WTC11 (cell line): ENCODE results near the gene FHL3. TPM values are rescaled to one million over a fixed set of nuclear protein-coding genes. Genes with fewer than 3 reads are reported as not detected.

ENCODE experiments used
- ATAC-seq: fragments of 200-7000 bp; cut with Tn5 transposase; 2 replicates; pipeline ENCODE4 v1.10.0; 2021; ENCODE audit warnings: mild to moderate bottlenecking, moderate library complexity
- CTCF ChIA-PET: fragments of 300-600 bp; sonication (Branson Sonifier 250); formaldehyde crosslinking; loops from one replicate; lab custom pipeline; 2021; ENCODE audit warnings: antibody characterized with exemption; lab: Charles Lee
- POLR2A ChIA-PET: fragments of 350-600 bp; sonication (Branson Sonifier 250); formaldehyde crosslinking; loops from one replicate; lab custom pipeline; 2021; ENCODE audit warnings: antibody characterized with exemption; lab: Charles Lee
- DNase-seq: peaks from one replicate; pipeline ENCODE4 v3.0.0; 2021; ENCODE audit warnings: low spot score
- H3K27ac Mint-ChIP-seq: 2 replicates; pipeline ENCODE4 v1.8.0; 2021; ENCODE audit warnings: mixed read lengths
- H3K27me3 Mint-ChIP-seq: 2 replicates; pipeline ENCODE4 v1.8.0; 2021; ENCODE audit warnings: low read depth, mild to moderate bottlenecking, moderate library complexity, mixed read lengths
- H3K36me3 Mint-ChIP-seq: 2 replicates; pipeline ENCODE4 v1.8.0; 2021; ENCODE audit warnings: mixed read lengths
- H3K4me1 Mint-ChIP-seq: 2 replicates; pipeline ENCODE4 v1.8.0; 2022; ENCODE audit warnings: mixed read lengths
- H3K4me3 Mint-ChIP-seq: 2 replicates; pipeline ENCODE4 v1.8.0; 2021; ENCODE audit warnings: mild to moderate bottlenecking, moderate library complexity, mixed read lengths
- H3K9me3 Mint-ChIP-seq: 2 replicates; pipeline ENCODE4 v1.8.0; 2021; ENCODE audit warnings: mixed read lengths
- CREB1 ChIP-seq: sonication (generic); formaldehyde crosslinking; IDR thresholded peaks from 2 replicates; pipeline ENCODE4 v1.8.0; 2023; ENCODE audit warnings: mild to moderate bottlenecking, missing genetic modification reagents
- ELF4 ChIP-seq: sonication (generic); formaldehyde crosslinking; IDR thresholded peaks from 2 replicates; pipeline ENCODE4 v1.8.1; 2022; ENCODE audit warnings: low read depth, mild to moderate bottlenecking, moderate library complexity, missing genetic modification reagents
- EMX1 ChIP-seq: fragments of 250-450 bp; sonication (Bioruptor Pico); IDR thresholded peaks from 2 replicates; pipeline ENCODE4 v1.8.0; 2021; ENCODE audit warnings: mild to moderate bottlenecking
- FOXP1 ChIP-seq: sonication (generic); formaldehyde crosslinking; IDR thresholded peaks from 2 replicates; pipeline ENCODE4 v1.8.0; 2022; ENCODE audit warnings: missing genetic modification reagents, mild to moderate bottlenecking, moderate library complexity, borderline replicate concordance
- HMGA2 ChIP-seq: fragments of 250-450 bp; sonication (Bioruptor Pico); IDR thresholded peaks from 2 replicates; pipeline ENCODE4 v1.4.0; 2021; ENCODE audit warnings: mild to moderate bottlenecking, moderate library complexity
- IRF2 ChIP-seq: sonication (generic); formaldehyde crosslinking; IDR thresholded peaks from 2 replicates; pipeline ENCODE4 v1.8.0; 2022; ENCODE audit warnings: low read depth, missing genetic modification reagents, borderline replicate concordance
- KAT7 ChIP-seq: sonication (generic); formaldehyde crosslinking; IDR thresholded peaks from 2 replicates; pipeline ENCODE4 v1.8.1; 2023; ENCODE audit warnings: missing genetic modification reagents, mild to moderate bottlenecking, borderline replicate concordance
- MAX ChIP-seq: sonication (generic); formaldehyde crosslinking; IDR thresholded peaks from 2 replicates; pipeline ENCODE4 v1.8.0; 2022; ENCODE audit warnings: mild to moderate bottlenecking, missing genetic modification reagents
- MLX ChIP-seq: sonication (generic); formaldehyde crosslinking; IDR thresholded peaks from 2 replicates; pipeline ENCODE4 v1.8.1; 2023; ENCODE audit warnings: mild to moderate bottlenecking, missing genetic modification reagents, moderate library complexity
- OVOL2 ChIP-seq: fragments of 250-450 bp; sonication (Bioruptor Pico); IDR thresholded peaks from 2 replicates; pipeline ENCODE4 v1.9.0; 2021; ENCODE audit warnings: mild to moderate bottlenecking, borderline replicate concordance
- SOX15 ChIP-seq: fragments of 250-450 bp; sonication (Bioruptor Pico); IDR thresholded peaks from 2 replicates; pipeline ENCODE4 v1.9.0; 2021; ENCODE audit warnings: mild to moderate bottlenecking
- STAT6 ChIP-seq: sonication (generic); formaldehyde crosslinking; conservative IDR thresholded peaks from 2 replicates; pipeline ENCODE4 v1.8.1; 2023; ENCODE audit warnings: mild to moderate bottlenecking, low read depth, missing genetic modification reagents, moderate library complexity
- ZNF138 ChIP-seq: sonication (generic); formaldehyde crosslinking; conservative IDR thresholded peaks from 2 replicates; pipeline ENCODE4 v1.8.1; 2022; ENCODE audit warnings: mild to moderate bottlenecking, moderate library complexity, missing genetic modification reagents
- ZNF263 ChIP-seq: sonication (generic); formaldehyde crosslinking; IDR thresholded peaks from 2 replicates; pipeline ENCODE4 v1.8.1; 2022; ENCODE audit warnings: low read depth, mild to moderate bottlenecking, moderate library complexity, missing genetic modification reagents
- ZNF281 ChIP-seq: sonication (generic); formaldehyde crosslinking; IDR thresholded peaks from 2 replicates; pipeline ENCODE4 v1.8.0; 2023; ENCODE audit warnings: mild to moderate bottlenecking, missing genetic modification reagents
- ZNF416 ChIP-seq: fragments of 250-450 bp; sonication (Bioruptor Pico); IDR thresholded peaks from 2 replicates; pipeline ENCODE4 v1.9.0; 2021; ENCODE audit warnings: mild to moderate bottlenecking, inconsistent platforms
- ZNF423 ChIP-seq: fragments of 250-450 bp; sonication (Bioruptor Pico); IDR thresholded peaks from 2 replicates; pipeline ENCODE4 v2.1.2; 2022; ENCODE audit warnings: mild to moderate bottlenecking, moderate library complexity
- total RNA-seq: library from RNA; stranded (reverse); gene quantifications from 3 replicates; pipeline ENCODE4 v1.2.3, GENCODE V29; 2021
- TF ChIP-seq, protein P1 (sequence below): sonication (generic); formaldehyde crosslinking; IDR thresholded peaks from 2 replicates; pipeline ENCODE4 v1.8.0; 2022; ENCODE audit warnings: mild to moderate bottlenecking, missing genetic modification reagents
- TF ChIP-seq, protein P2 (sequence below): sonication (generic); formaldehyde crosslinking; IDR thresholded peaks from 2 replicates; pipeline ENCODE4 v1.8.1; 2023; ENCODE audit warnings: mild to moderate bottlenecking, missing genetic modification reagents, borderline replicate concordance
- TF ChIP-seq, protein P3 (sequence below): fragments of 250-450 bp; sonication (Bioruptor Pico); IDR thresholded peaks from 2 replicates; pipeline ENCODE4 v1.8.0; 2021; ENCODE audit warnings: mild to moderate bottlenecking

FHL3 gene
- total RNA-seq, 1 experiment from 2014 or later: 34.4 TPM

GRCh38 chr1:37949524-37950152 lies 55.7 kb downstream of the FHL3 start:
- ATAC-seq: no peak
- H3K36me3 Mint-ChIP-seq: no peaks in the 10 kb centered on the region
- peak; percentile 62; the same call in 1 of the 2 replicates for TF ChIP-seq FOXP1 (CRISPR knock-in tag)
- no peak for TF ChIP-seq ZNF423
- H3K9me3 Mint-ChIP-seq: no peaks in the 10 kb centered on the region
- no peak overlapping the region for H3K27ac Mint-ChIP-seq
- no peak for DNase-seq
- no peaks in the 10 kb centered on the region for H3K27me3 Mint-ChIP-seq
- CTCF ChIA-PET: interaction anchor here (0.6 to 3.1 kb wide), 6 partner anchors 14 to 478 kb away, joined by 3 to 15 read pairs (median 3); partner anchors contain the start of genes MTF1 and SF3A3
- POLR2A ChIA-PET: interaction anchor here (0.6 to 0.9 kb wide), 2 partner anchors 9 to 12 kb away, joined by 3 read pairs; no protein-coding TSS in a partner anchor
- H3K4me1 Mint-ChIP-seq: peaks cover 12% of the 10 kb centered on the region
- H3K4me3 Mint-ChIP-seq: no peak overlapping the region

GRCh38 chr1:37948841-37949240 lies 56.5 kb downstream of the FHL3 start:
- ChIA-PET CTCF (interaction anchor here (0.9 to 3.1 kb wide), 4 partner anchors 13 to 89 kb away, joined by 3 to 15 read pairs (median 8); partner anchors contain the start of genes MTF1 and SF3A3), POLR2A (interaction anchor here (0.9 kb wide), 1 partner anchor 10 kb away, joined by 3 read pairs; no protein-coding TSS in a partner anchor)
- no peak overlapping the region for H3K27ac Mint-ChIP-seq
- ATAC-seq (no peak), DNase-seq (no peak)
- H3K4me1 Mint-ChIP-seq: peaks cover 12% of the 10 kb centered on the region
- H3K9me3 Mint-ChIP-seq: no peaks in the 10 kb centered on the region
- no peaks in the 10 kb centered on the region for H3K27me3 Mint-ChIP-seq
- H3K4me3 Mint-ChIP-seq: no peak overlapping the region
- no peaks in the 10 kb centered on the region for H3K36me3 Mint-ChIP-seq
- TF ChIP-seq, protein P1, sequence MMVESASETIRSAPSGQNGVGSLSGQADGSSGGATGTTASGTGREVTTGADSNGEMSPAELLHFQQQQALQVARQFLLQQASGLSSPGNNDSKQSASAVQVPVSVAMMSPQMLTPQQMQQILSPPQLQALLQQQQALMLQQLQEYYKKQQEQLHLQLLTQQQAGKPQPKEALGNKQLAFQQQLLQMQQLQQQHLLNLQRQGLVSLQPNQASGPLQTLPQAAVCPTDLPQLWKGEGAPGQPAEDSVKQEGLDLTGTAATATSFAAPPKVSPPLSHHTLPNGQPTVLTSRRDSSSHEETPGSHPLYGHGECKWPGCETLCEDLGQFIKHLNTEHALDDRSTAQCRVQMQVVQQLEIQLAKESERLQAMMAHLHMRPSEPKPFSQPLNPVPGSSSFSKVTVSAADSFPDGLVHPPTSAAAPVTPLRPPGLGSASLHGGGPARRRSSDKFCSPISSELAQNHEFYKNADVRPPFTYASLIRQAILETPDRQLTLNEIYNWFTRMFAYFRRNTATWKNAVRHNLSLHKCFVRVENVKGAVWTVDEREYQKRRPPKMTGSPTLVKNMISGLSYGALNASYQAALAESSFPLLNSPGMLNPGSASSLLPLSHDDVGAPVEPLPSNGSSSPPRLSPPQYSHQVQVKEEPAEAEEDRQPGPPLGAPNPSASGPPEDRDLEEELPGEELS (CRISPR knock-in tag): no peak
- TF ChIP-seq, protein P2, sequence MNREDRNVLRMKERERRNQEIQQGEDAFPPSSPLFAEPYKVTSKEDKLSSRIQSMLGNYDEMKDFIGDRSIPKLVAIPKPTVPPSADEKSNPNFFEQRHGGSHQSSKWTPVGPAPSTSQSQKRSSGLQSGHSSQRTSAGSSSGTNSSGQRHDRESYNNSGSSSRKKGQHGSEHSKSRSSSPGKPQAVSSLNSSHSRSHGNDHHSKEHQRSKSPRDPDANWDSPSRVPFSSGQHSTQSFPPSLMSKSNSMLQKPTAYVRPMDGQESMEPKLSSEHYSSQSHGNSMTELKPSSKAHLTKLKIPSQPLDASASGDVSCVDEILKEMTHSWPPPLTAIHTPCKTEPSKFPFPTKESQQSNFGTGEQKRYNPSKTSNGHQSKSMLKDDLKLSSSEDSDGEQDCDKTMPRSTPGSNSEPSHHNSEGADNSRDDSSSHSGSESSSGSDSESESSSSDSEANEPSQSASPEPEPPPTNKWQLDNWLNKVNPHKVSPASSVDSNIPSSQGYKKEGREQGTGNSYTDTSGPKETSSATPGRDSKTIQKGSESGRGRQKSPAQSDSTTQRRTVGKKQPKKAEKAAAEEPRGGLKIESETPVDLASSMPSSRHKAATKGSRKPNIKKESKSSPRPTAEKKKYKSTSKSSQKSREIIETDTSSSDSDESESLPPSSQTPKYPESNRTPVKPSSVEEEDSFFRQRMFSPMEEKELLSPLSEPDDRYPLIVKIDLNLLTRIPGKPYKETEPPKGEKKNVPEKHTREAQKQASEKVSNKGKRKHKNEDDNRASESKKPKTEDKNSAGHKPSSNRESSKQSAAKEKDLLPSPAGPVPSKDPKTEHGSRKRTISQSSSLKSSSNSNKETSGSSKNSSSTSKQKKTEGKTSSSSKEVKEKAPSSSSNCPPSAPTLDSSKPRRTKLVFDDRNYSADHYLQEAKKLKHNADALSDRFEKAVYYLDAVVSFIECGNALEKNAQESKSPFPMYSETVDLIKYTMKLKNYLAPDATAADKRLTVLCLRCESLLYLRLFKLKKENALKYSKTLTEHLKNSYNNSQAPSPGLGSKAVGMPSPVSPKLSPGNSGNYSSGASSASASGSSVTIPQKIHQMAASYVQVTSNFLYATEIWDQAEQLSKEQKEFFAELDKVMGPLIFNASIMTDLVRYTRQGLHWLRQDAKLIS: no peak
- TF ChIP-seq SOX15: no peak
- TF ChIP-seq KAT7 (CRISPR knock-in tag): no peak
- TF ChIP-seq, protein P3, sequence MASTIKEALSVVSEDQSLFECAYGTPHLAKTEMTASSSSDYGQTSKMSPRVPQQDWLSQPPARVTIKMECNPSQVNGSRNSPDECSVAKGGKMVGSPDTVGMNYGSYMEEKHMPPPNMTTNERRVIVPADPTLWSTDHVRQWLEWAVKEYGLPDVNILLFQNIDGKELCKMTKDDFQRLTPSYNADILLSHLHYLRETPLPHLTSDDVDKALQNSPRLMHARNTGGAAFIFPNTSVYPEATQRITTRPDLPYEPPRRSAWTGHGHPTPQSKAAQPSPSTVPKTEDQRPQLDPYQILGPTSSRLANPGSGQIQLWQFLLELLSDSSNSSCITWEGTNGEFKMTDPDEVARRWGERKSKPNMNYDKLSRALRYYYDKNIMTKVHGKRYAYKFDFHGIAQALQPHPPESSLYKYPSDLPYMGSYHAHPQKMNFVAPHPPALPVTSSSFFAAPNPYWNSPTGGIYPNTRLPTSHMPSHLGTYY (CRISPR knock-in tag): no peak
- no peak for TF ChIP-seq IRF2 (CRISPR knock-in tag)
- TF ChIP-seq ZNF281 (CRISPR knock-in tag): no peak
- TF ChIP-seq STAT6 (CRISPR knock-in tag): no peak
- no peak for TF ChIP-seq MLX (CRISPR knock-in tag)
- no peak for TF ChIP-seq ZNF263 (CRISPR knock-in tag)
- no peak for TF ChIP-seq OVOL2 (CRISPR knock-in tag)
- no peak for TF ChIP-seq HMGA2 (CRISPR knock-in tag)
- TF ChIP-seq CREB1 (CRISPR knock-in tag): no peak
- TF ChIP-seq ELF4: no peak
- TF ChIP-seq ZNF138 (CRISPR knock-in tag): no peak
- no peak for TF ChIP-seq EMX1 (CRISPR knock-in tag)
- no peak for TF ChIP-seq ZNF416 (CRISPR knock-in tag)
- no peak for TF ChIP-seq MAX (CRISPR knock-in tag)
